ENCODE results near the gene ANKS1A.
"Not testable (repeated sequence)": the region's sequence is repeated elsewhere in the genome, so short reads cannot be mapped to it uniquely, and the experiment has no call there.

The ANKS1A gene

GRCh38 chr6:35107761-35108160, 218.7 kb downstream of the ANKS1A start:
- not testable (repeated sequence) for DNase-seq (ENCODE audit: low spot score)

DNA sequence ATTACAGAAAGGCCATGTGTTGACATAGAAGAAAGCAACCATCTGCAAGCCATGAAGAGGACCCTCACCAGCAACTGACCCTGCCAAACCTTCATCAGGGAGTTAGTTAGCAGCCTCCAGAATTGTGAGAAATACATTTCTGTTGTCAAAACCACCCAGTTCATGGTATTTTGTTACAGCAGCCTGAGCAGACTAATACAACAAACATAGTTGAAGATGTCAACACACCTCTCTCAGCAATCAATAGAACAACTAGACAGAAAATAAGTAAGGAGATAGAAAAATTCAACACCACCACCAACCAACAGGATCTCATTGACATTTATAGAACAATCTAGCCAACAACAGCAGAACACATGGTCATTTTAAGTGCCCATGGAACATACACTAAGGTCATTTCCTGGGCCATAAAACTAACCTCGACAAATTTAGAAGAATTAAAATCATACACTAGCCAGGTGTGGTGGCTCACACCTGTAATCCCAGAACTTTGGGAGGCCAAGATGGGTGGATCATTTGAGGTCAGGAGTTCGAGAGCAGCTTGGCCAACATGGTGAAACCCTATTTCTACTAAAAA, 219.3 kb downstream of the ANKS1A start:
- no peak for DNase-seq (ENCODE audit: low spot score)

- DNase-seq (ENCODE audit: low spot score) = no peak
These were observed 231.7 kb downstream of the ANKS1A start for GRCh38 chr6:35120746-35121145.

DNA sequence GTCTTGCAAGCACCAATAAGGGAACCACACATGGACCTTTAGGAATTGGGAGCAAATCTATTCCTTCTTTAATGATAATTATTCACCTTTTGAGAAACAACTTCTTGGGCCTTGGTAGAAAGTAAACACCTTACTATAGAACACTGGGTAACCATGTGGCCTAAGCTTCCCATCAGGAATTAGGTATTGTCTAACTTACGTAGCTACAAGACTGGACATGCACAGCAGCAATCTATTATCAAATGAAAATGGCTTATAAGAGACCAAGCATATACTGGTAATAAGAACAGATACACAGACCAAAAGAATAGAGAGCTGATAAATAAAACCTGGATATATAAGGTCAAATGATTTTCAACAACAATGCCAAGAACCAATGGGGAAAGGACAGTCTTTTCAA, 235.3 kb downstream of the ANKS1A start:
- DNase-seq (ENCODE audit: low spot score) = no peak

- DNase-seq (ENCODE audit: low spot score) = no peak
These were observed 239.0 kb downstream of the ANKS1A start for GRCh38 chr6:35128042-35128441.

- no peak for DNase-seq (ENCODE audit: low spot score)
These were observed 239.4 kb downstream of the ANKS1A start for GRCh38 chr6:35128496-35128895.

DNA sequence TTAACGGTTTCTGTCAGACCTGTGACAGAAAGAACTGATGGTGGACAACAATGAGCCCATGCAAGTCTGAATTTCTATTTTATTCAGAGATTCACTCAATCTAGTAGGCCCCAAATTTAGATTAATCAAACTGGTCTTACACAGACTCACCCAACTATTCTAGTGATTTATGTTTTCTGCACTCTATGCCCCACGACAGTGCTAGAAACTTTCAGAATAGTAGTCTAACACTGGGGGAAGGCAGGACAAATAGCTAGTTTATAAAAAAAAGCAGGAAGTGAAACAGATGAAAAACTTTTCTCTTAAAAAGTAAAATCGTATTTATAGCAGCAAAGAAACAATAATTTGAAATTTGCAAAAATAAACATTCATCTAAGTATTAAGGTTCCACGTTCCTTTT, 247.1 kb downstream of the ANKS1A start:
- DNase-seq (ENCODE audit: low spot score) = no peak

GRCh38 chr6:35138191-35138590, 249.1 kb downstream of the ANKS1A start:
- DNase-seq (ENCODE audit: low spot score) = not testable (repeated sequence)

DNA sequence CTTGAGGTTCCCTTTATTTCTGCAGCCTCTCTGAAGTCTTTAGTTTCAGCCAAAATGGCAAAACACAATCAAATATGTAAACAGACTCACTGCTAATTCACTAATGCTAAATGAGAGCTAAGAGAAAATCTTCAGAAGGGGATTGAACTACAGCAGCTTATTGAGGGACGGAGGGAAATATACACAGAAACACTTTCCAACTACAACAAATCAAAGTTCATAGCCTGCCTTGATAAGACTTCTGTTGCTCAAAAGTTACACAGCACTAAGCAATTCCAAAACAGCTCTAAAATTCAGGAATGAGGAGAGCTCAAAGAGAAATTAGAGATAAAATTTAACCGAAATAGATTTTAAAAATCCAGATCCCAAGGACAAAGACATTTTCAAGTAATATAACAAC, 250.4 kb downstream of the ANKS1A start:
- no peak for DNase-seq (ENCODE audit: low spot score)

- peak; percentile 53 for DNase-seq (ENCODE audit: low spot score)
These were observed 251.0 kb downstream of the ANKS1A start for GRCh38 chr6:35139924-35140638.

DNA sequence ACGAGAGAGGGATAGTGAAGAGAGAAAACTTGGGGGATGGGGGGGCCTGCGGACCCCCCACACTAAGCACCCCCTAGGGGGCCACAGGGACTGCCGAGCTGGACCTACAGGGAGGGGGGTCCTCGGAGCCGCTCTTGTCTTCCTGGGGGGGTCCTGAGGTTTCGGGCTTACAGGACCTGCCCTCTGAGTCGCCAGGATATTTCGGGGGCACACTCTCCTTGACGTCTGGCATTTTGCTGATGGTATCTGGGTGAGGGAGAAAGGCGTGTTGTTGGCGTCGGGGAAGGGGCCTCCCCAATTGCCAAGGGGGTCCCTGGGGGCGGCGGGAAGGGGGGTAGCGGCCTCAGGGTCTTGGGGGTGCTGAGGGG, 251.6 kb downstream of the ANKS1A start:
- DNase-seq (ENCODE audit: low spot score) = no peak

Measured in SW480 (cell line).